Omental fat pad (tissue), 4 donors: ENCODE data around the gene RBM38. TPM values are rescaled to one million over a fixed set of nuclear protein-coding genes. Genes with fewer than 3 reads are reported as not detected.

Experiments
- ATAC-seq: fragments of 150-250 bp; one replicate; pipeline ENCODE4 v1.9.1; 2016; ENCODE audit warnings: mild to moderate bottlenecking, moderate library complexity; ENCODE audit not compliant: low FRiP score
- DNase-seq: peaks from one replicate; pipeline ENCODE4 v3.0.0-alpha.2; 2019; ENCODE audit warnings: low spot score
- CTCF ChIP-seq, 3 donors: fragments of 450-650 bp; IDR thresholded peaks; one replicate each; pipeline ENCODE4 v1.5.1; 2016 to 2017; ENCODE audit warnings: antibody characterized with exemption in 3 of 3, mild to moderate bottlenecking in 3 of 3, moderate library complexity in 2 of 3
- total RNA-seq, 4 donors: library from RNA; depleted of rRNA; stranded (reverse); fragments of >200 nt; gene quantifications; one replicate each; pipeline ENCODE4 v1.1.0, GENCODE V29; 2016

The RBM38 gene
- total RNA-seq, 4 donors from 2014 or later = 4.6 to 18.0 (median 10.6) TPM

GRCh38 chr20:57455386-57455785, 64.2 kb downstream of the RBM38 start:
- no peak for ATAC-seq

DNA sequence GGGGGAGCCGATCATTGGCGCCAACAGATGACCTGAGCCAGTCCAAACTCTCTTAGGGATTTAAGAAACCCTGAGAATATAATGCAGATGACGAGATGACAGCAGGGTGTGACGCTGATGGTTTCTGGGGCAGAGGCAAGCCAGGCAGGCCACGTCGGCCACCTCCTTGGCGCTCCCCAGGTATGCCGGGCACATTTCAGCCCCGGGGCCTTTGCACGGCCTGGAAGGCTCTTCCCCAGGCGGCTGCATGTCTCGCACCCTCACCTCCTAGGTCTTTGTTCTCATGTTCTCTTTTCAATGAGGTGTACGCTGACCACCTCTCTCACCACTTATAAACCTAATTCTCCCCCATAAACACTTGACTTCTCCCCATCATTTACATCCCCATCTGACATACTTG, 64.9 kb downstream of the RBM38 start:
- no peak for ATAC-seq
- no peak for DNase-seq
- TF ChIP-seq CTCF (IDR thresholded peaks at IDR 0.05) = no peak

More at GRCh38 chr20:57455386-57455785, 64.2 kb downstream of the RBM38 start:
- no peak for DNase-seq
- TF ChIP-seq CTCF (IDR thresholded peaks at IDR 0.05) = no peak

- DNase-seq = no peak
- ATAC-seq = no peak
- no peak for TF ChIP-seq CTCF (IDR thresholded peaks at IDR 0.05)
Observed at GRCh38 chr20:57457243-57458095, 66.3 kb downstream of the RBM38 start.

DNA sequence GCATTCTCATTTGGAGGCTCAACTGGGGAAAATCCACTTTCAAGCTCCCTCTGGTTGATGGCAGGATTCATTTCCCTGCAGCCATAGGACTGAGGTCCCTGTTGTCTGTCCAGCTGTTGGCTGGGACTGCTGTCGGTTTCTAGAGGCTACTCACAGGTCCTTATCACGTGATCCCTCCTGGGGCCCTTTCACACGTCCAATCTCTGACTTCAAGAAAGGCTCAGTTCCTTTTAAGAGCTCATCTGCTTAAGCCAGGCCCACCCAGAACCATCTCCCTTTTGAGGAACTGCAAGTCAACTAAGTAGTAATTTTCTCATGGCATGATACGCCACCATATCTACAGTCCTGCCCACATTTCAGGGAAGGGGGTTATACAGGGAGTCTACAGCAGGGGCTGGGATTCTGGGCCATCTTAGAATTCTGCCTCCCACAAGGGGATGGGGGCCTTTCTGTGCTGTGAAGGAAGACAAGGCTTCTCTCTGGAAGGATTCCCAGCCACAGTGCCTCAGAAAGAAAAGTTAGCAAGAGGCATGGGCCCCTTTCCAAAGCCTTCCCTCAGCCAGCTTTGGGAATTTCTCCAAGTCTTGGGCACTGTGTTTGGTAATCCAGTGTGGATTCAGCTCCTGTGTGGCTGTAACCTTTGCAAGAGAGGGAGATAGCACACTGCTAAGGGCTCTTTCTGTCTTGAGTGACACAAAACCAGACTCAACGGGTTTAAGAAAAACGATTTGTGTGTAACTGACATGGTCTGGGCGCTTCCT, 67.4 kb downstream of the RBM38 start:
- no peak for DNase-seq
- TF ChIP-seq CTCF (IDR thresholded peaks at IDR 0.05) = no peak
- ATAC-seq = no peak

Other genes with a start within 250 kb of the RBM38 start
- gene BMP7, start 124.8 kb upstream of the RBM38 start, total RNA-seq = 1 to 10 TPM in 3 of 4 donors, under 1 TPM in 1; 0.79 to 5.1 (median 1.7) TPM
- not detected for gene SPO11, start 61.6 kb upstream of the RBM38 start, total RNA-seq
- 10 to 100 TPM; 13.9 to 32.9 (median 17.2) TPM for gene RAE1, start 40.1 kb upstream of the RBM38 start, total RNA-seq
- not detected for gene CTCFL, start 133.7 kb downstream of the RBM38 start, total RNA-seq
- 100 to 1,000 TPM; 103 to 386 (median 203) TPM for gene PCK1, start 169.7 kb downstream of the RBM38 start, total RNA-seq
- under 1 TPM in 3 of 4 donors, not detected in 1; 0.28 to 0.84 (median 0.56) TPM for gene ZBP1, start 229.0 kb downstream of the RBM38 start, total RNA-seq